AG09309 (cell line): ENCODE data around the gene PLD2.

Experiments
- DNase-seq: peaks from one replicate; pipeline ENCODE4 v3.0.0-alpha.2; 2010; ENCODE audit warnings: low read depth
- H3K4me3 ChIP-seq: 2 replicates; pipeline ENCODE4 v1.5.1; 2011; ENCODE audit warnings: mild to moderate bottlenecking, low read depth, low read length, moderate library complexity; ENCODE audit not compliant: control insufficient read depth
- TF ChIP-seq, protein P1 (sequence below): IDR thresholded peaks from 2 replicates; pipeline ENCODE4 v1.5.1; 2011; ENCODE audit warnings: mild to moderate bottlenecking, low read depth, low read length, inconsistent platforms; ENCODE audit not compliant: insufficient read depth, control insufficient read depth; ENCODE audit errors: missing control alignments

Gene PLD2

DNA sequence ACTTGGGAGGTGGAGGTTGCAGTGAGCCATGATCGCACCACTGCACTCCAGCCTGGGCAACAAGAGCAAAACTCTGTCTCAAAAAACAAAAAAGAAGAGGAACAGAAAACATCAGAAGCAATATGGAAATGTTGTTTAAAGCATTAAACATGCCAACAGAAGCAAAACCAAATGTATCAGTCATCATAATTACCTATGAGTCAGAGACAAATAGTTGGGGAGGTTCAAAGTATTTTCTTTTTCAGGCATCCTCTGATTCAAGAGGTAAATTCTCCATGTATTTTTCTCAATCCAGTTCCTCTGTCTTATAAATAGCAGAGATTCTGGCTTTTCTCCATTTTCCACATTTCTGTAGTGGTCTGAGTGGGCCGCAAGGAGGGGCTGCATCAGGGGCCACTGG lies 37.3 kb upstream of the PLD2 start:
- DNase-seq: no peak
- TF ChIP-seq, protein P1, sequence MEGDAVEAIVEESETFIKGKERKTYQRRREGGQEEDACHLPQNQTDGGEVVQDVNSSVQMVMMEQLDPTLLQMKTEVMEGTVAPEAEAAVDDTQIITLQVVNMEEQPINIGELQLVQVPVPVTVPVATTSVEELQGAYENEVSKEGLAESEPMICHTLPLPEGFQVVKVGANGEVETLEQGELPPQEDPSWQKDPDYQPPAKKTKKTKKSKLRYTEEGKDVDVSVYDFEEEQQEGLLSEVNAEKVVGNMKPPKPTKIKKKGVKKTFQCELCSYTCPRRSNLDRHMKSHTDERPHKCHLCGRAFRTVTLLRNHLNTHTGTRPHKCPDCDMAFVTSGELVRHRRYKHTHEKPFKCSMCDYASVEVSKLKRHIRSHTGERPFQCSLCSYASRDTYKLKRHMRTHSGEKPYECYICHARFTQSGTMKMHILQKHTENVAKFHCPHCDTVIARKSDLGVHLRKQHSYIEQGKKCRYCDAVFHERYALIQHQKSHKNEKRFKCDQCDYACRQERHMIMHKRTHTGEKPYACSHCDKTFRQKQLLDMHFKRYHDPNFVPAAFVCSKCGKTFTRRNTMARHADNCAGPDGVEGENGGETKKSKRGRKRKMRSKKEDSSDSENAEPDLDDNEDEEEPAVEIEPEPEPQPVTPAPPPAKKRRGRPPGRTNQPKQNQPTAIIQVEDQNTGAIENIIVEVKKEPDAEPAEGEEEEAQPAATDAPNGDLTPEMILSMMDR: no peak
- H3K4me3 ChIP-seq: no peak overlapping the region

DNA sequence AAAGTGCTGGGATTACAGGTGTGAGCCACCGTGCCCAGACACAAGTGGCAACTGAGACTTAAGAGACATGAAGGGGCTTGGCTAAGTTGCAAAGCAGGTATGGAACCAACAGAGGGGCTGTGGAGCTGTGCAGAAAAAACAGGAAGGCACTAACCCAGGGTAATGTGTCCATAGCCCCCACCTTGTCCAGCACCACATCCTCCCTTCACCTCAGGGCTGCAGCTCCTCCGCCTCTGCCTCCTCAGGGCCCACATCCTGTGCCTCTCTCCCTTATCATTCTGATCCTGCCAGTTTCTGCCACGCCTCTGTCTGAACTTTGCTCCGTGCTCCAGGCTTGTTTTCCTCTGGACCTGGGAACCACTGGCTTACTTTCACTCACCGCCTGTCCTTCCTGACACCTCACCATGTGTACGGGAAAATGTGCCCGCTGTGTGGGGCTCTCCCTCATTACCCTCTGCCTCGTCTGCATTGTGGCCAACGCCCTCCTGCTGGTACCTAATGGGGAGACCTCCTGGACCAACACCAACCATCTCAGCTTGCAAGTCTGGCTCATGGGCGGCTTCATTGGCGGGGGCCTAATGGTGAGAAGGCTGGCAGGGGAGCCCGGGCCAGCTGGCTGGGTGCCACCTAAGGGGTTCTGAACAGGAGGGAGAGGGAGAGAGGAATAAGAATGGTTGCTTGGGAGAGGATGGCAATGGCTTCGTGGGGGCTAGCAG lies 35.3 kb upstream of the PLD2 start, which contains the start of gene TM4SF5:
TSS of gene TM4SF5 (plus strand) at position 368 of the 716 bp plus-strand sequence. CDS start at position 405, 37 bp downstream.
- no peak within 1 kb of the TSS for H3K4me3 ChIP-seq
- TF ChIP-seq, protein P1: no peak
- no peak for DNase-seq

DNA sequence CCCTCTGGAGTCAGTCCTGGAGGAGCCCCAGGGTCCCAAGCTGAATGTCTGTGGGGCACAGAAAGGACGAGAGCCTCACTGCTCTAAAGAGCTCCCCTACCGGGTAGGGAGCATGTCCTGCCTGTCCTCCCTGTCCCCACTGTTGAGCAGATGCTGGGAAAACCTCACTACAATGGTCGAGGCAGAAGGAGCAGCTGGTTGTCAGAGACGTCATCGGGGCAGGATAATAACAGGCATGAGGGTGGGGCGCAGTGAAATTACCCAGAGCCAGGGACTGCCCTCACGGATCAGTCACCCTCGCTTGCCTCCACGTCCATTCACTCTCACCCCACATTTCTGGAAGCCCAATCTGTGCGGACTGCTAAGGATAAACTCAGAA lies 34.7 kb upstream of the PLD2 start:
- TF ChIP-seq, protein P1: no peak
- H3K4me3 ChIP-seq: no peak overlapping the region
- no peak for DNase-seq

DNA sequence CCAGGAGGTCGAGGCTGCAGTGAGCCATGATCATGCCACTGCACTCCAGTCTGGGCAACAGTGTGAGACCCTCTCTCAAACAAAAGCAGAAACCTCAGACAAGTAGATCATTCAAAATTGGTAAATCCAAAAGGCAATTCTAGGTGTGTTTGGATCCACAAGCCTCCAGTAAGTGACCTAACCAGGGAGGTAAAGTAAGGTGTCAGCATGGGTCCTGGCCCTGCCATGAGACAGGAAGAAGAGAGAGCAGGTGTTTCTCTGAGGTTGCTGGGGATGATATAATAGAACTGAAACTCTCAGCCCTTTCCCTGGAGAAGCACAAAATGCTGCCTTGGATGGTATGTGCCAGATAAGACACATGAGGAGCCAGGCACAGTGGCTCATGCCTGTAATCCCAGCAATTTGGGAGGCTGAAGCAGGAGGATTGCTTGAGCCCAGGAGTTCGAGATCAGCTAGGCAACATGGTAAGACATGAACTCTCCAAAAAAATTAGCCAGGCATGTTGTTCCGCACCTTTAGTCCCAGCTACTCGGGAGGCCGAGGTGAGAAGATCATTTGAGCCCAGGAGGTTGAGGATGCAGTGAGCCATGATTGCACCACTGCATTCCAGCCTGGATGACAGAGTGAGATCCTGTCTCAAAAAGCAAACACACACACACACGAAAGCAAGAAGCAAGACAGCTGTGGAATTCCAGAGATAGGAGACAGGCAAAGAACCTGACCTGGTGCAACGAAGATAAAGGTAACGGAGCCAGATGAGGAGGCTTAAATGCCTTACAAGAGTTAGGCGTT lies 28.8 kb upstream of the PLD2 start:
- no peak for DNase-seq
- TF ChIP-seq, protein P1: no peak
- H3K4me3 ChIP-seq: no peak overlapping the region

DNA sequence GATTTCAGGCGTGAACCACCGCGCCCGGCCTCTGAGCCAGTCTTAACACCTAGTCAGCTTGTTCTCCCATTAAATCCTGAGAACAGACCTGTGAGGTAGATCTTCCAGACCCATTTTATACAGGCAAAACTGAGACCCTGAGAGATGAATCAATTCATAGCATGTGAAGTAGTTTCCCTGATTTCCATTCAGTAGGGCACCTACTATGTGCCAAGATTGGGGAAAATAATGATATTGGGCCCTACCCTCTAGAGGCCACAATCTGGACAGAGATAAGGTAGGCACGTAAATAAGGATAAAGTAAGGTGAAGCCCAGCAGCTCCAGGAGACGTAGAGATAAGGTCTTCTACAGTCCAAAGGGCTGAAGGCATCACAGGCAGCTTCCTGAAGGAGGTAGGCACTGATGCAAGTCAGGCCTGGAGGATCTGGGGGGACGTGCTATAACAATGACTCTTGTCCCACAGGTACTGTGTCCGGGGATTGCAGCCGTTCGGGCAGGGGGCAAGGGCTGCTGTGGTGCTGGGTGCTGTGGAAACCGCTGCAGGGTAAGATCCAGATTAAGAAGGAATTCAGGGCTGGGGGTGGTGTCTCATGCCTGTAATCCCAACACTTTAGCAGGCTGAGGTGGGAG lies 26.5 kb upstream of the PLD2 start:
- no peak overlapping the region for H3K4me3 ChIP-seq
- TF ChIP-seq, protein P1: no peak
- DNase-seq: no peak

DNA sequence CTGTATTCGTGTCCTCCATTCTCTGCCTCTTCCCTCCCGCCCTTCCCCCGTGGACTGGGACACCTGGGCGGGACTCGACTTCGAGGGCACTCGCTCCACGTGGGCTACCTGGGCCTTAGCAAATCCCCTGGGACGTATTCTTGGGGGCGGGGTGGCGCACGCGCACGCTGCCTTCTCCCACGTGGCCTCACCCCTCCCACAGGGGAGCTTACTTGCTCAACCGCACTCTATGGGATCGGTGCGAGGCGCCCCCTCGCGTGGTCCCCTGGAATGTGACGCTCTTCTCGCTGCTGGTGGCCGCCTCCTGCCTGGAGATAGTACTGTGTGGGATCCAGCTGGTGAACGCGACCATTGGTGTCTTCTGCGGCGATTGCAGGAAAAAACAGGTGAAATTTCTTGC lies 24.3 kb upstream of the PLD2 start:
- DNase-seq: no peak
- H3K4me3 ChIP-seq: no peak overlapping the region
- TF ChIP-seq, protein P1: no peak
